Measurements from ENCODE around the gene GFAP.

Gene GFAP

DNA sequence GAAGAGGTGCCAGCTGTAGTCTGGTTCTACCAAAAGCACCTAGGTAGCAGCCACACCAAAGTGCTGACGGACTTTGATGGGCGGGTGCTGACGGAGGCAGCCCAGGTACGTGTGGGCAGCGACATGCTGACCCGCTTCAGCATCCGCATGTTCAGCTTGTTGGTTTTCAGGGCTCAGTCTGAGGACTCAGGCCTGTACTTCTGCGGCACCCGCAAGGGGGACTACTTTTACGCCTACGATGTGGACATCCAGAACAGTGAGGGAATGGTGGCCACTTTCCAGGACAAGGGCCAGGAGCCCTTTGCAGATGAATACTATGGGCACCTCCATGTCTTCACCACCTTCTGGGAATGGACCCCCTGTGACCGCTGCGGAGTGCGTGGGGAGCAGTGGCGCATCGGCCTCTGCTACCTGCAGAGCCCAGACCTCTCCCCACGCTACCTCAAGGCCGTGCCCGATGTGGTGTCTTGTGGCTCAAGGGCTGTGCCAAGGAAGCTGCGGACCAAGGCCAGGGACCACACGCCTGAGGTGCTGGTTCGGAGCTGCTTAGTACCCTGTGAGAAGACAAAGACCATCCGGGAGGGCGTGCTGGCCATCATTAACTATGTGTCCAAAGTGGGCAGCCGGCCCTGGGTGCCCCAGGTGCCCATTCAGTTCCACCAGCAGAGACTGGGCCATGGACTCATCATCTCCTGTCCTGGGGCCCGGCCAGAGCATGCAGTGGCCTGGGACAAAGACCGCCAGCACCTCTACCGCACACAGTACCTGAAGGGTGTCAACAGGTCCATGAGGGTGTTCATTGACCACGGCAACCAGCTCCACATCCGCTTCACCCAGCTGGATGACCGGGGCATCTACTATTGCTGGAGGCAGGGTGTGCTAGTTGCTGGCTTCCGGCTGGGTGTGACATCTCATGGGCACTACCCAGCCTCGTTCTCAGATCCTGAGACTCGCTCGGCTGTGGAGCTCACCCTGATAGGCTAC lies 11.0 kb downstream of the GFAP start:
- H3K27me3 ChIP-seq (ENCODE audit: insufficient read depth, low read length, poor library complexity, severe bottlenecking): no peaks in the 10 kb centered on the region
- no peaks in the 10 kb centered on the region for H3F3A ChIP-seq (ENCODE audit: low read depth)
- H3K9me2 ChIP-seq (replicated peaks; ENCODE audit: low read depth, low read length): no peaks in the 10 kb centered on the region
- no peak overlapping the region for H3K4me3 ChIP-seq (ENCODE audit: low read length, poor library complexity, severe bottlenecking)
- TF ChIP-seq, protein P1, sequence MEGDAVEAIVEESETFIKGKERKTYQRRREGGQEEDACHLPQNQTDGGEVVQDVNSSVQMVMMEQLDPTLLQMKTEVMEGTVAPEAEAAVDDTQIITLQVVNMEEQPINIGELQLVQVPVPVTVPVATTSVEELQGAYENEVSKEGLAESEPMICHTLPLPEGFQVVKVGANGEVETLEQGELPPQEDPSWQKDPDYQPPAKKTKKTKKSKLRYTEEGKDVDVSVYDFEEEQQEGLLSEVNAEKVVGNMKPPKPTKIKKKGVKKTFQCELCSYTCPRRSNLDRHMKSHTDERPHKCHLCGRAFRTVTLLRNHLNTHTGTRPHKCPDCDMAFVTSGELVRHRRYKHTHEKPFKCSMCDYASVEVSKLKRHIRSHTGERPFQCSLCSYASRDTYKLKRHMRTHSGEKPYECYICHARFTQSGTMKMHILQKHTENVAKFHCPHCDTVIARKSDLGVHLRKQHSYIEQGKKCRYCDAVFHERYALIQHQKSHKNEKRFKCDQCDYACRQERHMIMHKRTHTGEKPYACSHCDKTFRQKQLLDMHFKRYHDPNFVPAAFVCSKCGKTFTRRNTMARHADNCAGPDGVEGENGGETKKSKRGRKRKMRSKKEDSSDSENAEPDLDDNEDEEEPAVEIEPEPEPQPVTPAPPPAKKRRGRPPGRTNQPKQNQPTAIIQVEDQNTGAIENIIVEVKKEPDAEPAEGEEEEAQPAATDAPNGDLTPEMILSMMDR (conservative IDR thresholded peaks at IDR 0.05; ENCODE audit: low read length): no peak
- no peak for TF ChIP-seq EZH2phosphoT487 (IDR thresholded peaks at IDR 0.05; ENCODE audit: borderline replicate concordance)
- no peaks in the 10 kb centered on the region for H3K9me3 ChIP-seq (ENCODE audit: insufficient read depth, low read depth, low read length)
- no peaks in the 10 kb centered on the region for H3K79me2 ChIP-seq (ENCODE audit: insufficient read depth, low read length)
- H4K20me1 ChIP-seq (ENCODE audit: insufficient read depth, low read length, poor library complexity, severe bottlenecking): no peaks in the 10 kb centered on the region
- no peaks in the 10 kb centered on the region for H3K36me3 ChIP-seq (ENCODE audit: insufficient read depth, low read length)
- peaks cover 5% of the 10 kb centered on the region for H3K4me1 ChIP-seq (ENCODE audit: insufficient read depth, low read length, poor library complexity, severe bottlenecking)
- no peak overlapping the region for H3K4me2 ChIP-seq (ENCODE audit: low read depth, low read length, poor library complexity, severe bottlenecking)
- no peak overlapping the region for H3K9ac ChIP-seq (ENCODE audit: low read depth, low read length, poor library complexity, severe bottlenecking)
- no peak overlapping the region for H2AFZ ChIP-seq (ENCODE audit: low read length)

DNA sequence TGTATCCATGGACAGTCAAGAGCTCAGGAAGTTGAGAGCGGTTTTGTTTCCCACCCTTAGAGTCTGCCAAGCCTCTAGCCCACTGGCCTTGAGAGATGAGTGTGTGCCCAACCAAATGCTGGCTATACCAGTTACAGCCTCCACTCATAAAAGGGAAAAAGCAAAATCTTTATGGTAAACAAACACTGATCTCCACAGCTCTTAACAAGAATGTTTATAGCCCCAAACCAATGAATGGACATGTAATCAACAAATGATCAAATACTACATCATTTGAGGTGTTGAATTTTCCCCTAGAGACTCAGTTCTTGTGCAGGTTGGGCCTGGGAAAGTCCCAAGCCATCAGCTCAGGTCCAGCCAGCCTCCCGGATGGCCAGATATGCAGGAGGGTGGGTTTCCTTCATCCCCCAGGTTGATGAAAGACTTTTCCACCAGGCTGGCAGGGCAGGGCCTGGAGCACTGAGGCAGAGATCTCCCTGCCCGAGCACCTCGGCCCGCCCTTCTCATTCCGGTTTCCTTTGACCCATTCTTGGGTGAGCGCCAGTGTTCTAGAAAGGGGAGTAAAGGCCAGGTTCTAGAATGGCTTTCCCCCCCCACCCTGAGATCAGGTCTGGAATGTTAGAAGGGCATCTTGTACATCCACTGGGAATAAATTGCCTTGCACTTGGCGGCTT lies 12.2 kb downstream of the GFAP start:
- no peaks in the 10 kb centered on the region for H3K9me3 ChIP-seq (ENCODE audit: insufficient read depth, low read depth, low read length)
- no peak overlapping the region for H2AFZ ChIP-seq (ENCODE audit: low read length)
- TF ChIP-seq, protein P1 (conservative IDR thresholded peaks at IDR 0.05; ENCODE audit: low read length): no peak
- TF ChIP-seq EZH2phosphoT487 (IDR thresholded peaks at IDR 0.05; ENCODE audit: borderline replicate concordance): no peak
- H3K4me3 ChIP-seq (ENCODE audit: low read length, poor library complexity, severe bottlenecking): no peak overlapping the region
- no peaks in the 10 kb centered on the region for H3K27me3 ChIP-seq (ENCODE audit: insufficient read depth, low read length, poor library complexity, severe bottlenecking)
- H4K20me1 ChIP-seq (ENCODE audit: insufficient read depth, low read length, poor library complexity, severe bottlenecking): no peaks in the 10 kb centered on the region
- H3K79me2 ChIP-seq (ENCODE audit: insufficient read depth, low read length): peaks cover 10% of the 10 kb centered on the region
- H3K4me1 ChIP-seq (ENCODE audit: insufficient read depth, low read length, poor library complexity, severe bottlenecking): peaks cover 12% of the 10 kb centered on the region
- no peaks in the 10 kb centered on the region for H3K36me3 ChIP-seq (ENCODE audit: insufficient read depth, low read length)
- no peak overlapping the region for H3K4me2 ChIP-seq (ENCODE audit: low read depth, low read length, poor library complexity, severe bottlenecking)
- H3K9me2 ChIP-seq (replicated peaks; ENCODE audit: low read depth, low read length): no peaks in the 10 kb centered on the region
- no peaks in the 10 kb centered on the region for H3F3A ChIP-seq (ENCODE audit: low read depth)
- H3K9ac ChIP-seq (ENCODE audit: low read depth, low read length, poor library complexity, severe bottlenecking): no peak overlapping the region

DNA sequence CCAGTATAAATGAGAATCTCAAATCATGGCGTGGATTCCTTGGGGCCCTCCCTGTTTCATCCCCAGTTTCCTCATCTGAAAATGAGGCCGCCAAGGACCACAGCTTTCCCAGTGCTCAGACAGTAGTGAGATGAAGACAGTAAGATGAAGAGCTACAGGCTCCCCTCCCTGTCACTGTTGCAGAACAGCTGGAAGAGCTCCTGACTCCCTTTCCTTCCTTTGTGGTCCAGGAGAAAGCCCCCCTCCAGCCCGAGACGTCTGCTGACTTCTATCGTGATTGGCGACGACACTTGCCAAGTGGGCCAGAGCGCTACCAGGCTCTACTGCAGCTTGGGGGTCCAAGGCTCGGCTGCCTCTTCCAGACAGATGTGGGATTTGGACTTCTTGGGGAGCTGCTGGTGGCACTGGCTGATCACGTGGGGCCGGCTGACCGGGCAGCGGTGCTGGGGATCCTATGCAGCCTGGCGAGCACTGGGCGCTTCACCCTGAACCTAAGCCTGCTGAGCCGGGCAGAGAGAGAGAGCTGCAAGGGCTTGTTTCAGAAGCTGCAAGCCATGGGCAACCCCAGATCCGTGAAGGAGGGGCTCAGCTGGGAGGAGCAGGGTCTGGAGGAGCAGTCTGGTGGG lies 13.1 kb downstream of the GFAP start:
- Histone ChIP-seq H2AFZ (ENCODE audit: low read length) (no peak overlapping the region), H3K27me3 (ENCODE audit: insufficient read depth, low read length, poor library complexity, severe bottlenecking) (no peaks in the 10 kb centered on the region), H3F3A (ENCODE audit: low read depth) (no peaks in the 10 kb centered on the region), H3K4me3 (ENCODE audit: low read length, poor library complexity, severe bottlenecking) (no peak overlapping the region), H3K4me1 (ENCODE audit: insufficient read depth, low read length, poor library complexity, severe bottlenecking) (peaks cover 12% of the 10 kb centered on the region), H3K79me2 (ENCODE audit: insufficient read depth, low read length) (peaks cover 19% of the 10 kb centered on the region), H3K9me2 (replicated peaks; ENCODE audit: low read depth, low read length) (no peaks in the 10 kb centered on the region), H3K4me2 (ENCODE audit: low read depth, low read length, poor library complexity, severe bottlenecking) (no peak overlapping the region), H3K9me3 (ENCODE audit: insufficient read depth, low read depth, low read length) (no peaks in the 10 kb centered on the region), H3K9ac (ENCODE audit: low read depth, low read length, poor library complexity, severe bottlenecking) (no peak overlapping the region), H3K36me3 (ENCODE audit: insufficient read depth, low read length) (no peaks in the 10 kb centered on the region), H4K20me1 (ENCODE audit: insufficient read depth, low read length, poor library complexity, severe bottlenecking) (no peaks in the 10 kb centered on the region)
- TF ChIP-seq, protein P1 (conservative IDR thresholded peaks at IDR 0.05; ENCODE audit: low read length): no peak
- no peak for TF ChIP-seq EZH2phosphoT487 (IDR thresholded peaks at IDR 0.05; ENCODE audit: borderline replicate concordance)

Measured in Loucy (cell line).